Measurements from ENCODE around the gene OR5C1. TPM values are rescaled to one million over a fixed set of nuclear protein-coding genes. Genes with fewer than 3 reads are reported as not detected.

OR5C1 gene
- total and polyA plus RNA-seq, 7 donors = not detected

GRCh38 chr9:122786338-122786737, 2.4 kb upstream of the OR5C1 start:
- Histone ChIP-seq H3K4me3 (no peak overlapping the region), H3K36me3 (ENCODE audit: insufficient read depth in 1 of 2, low read depth in 1 of 2) (no peaks in the 10 kb centered on the region), H3K9me3 (no peaks in the 10 kb centered on the region), H3K27ac (no peak overlapping the region), H3K4me1 (no peaks in the 10 kb centered on the region), H3K27me3 (ENCODE audit: insufficient read depth in 3 of 3, low read length in 2 of 3) (no peaks in the 10 kb centered on the region)
- ATAC-seq (no peak), DNase-seq (no peak)
- intact Hi-C loops (cut with DNase I) = no loop called here
- 86 to 91% (median 88%) methylated on average over 4 of the region's 4 CpGs for WGBS, 3 donors
- TF ChIP-seq CTCF (IDR thresholded peaks at IDR 0.05) = no peak

- Histone ChIP-seq H3K27me3 (ENCODE audit: insufficient read depth in 3 of 3, low read length in 2 of 3) (no peaks in the 10 kb centered on the region), H3K4me3 (no peak overlapping the region), H3K4me1 (no peaks in the 10 kb centered on the region), H3K9me3 (no peaks in the 10 kb centered on the region), H3K36me3 (ENCODE audit: insufficient read depth in 1 of 2, low read depth in 1 of 2) (no peaks in the 10 kb centered on the region), H3K27ac (no peak overlapping the region)
- TF ChIP-seq CTCF (IDR thresholded peaks at IDR 0.05) = no peak
- DNase-seq = no peak
- intact Hi-C loops (cut with DNase I) = no loop called here
- 91 to 92% (median 92%) methylated on average over 28 of the region's 28 CpGs for WGBS, 3 donors
- no peak for ATAC-seq
Measured at GRCh38 chr9:122789256-122790046, 718 bp downstream of the OR5C1 start.

GRCh38 chr9:122791872-122792669, 3.3 kb downstream of the OR5C1 start:
- WGBS, 3 donors = 82 to 84% (median 83%) methylated on average over 5 of the region's 5 CpGs
- H3K36me3 ChIP-seq (ENCODE audit: insufficient read depth in 1 of 2, low read depth in 1 of 2) = no peaks in the 10 kb centered on the region
- no peak for DNase-seq
- H3K27ac ChIP-seq = no peak overlapping the region
- H3K9me3 ChIP-seq = no peaks in the 10 kb centered on the region
- no peaks in the 10 kb centered on the region for H3K27me3 ChIP-seq (ENCODE audit: insufficient read depth in 3 of 3, low read length in 2 of 3)
- intact Hi-C loops (cut with DNase I) = no loop called here
- H3K4me1 ChIP-seq = no peaks in the 10 kb centered on the region
- no peak overlapping the region for H3K4me3 ChIP-seq
- no peak for ATAC-seq
- TF ChIP-seq CTCF (IDR thresholded peaks at IDR 0.05) = no peak

- DNase-seq (no peak), ATAC-seq (no peak)
- WGBS, 3 donors = 78 to 81% (median 78%) methylated on average over 6 of the region's 6 CpGs
- no peaks in the 10 kb centered on the region for H3K36me3 ChIP-seq (ENCODE audit: insufficient read depth in 1 of 2, low read depth in 1 of 2)
- H3K9me3 ChIP-seq = no peaks in the 10 kb centered on the region
- H3K4me1 ChIP-seq = no peaks in the 10 kb centered on the region
- H3K4me3 ChIP-seq = no peak overlapping the region
- no peak for TF ChIP-seq CTCF (IDR thresholded peaks at IDR 0.05)
- intact Hi-C loops (cut with DNase I) = no loop called here
- H3K27ac ChIP-seq = no peak overlapping the region
- H3K27me3 ChIP-seq (ENCODE audit: insufficient read depth in 3 of 3, low read length in 2 of 3) = no peaks in the 10 kb centered on the region
Measured at GRCh38 chr9:122797316-122798063, 8.8 kb downstream of the OR5C1 start.
